Ectodermal cell (in vitro differentiated cells): ENCODE results near the gene P3H2.

Source experiments
- H3K27ac ChIP-seq: 2 replicates; pipeline ENCODE4 v1.7.0; 2013; ENCODE audit warnings: mild to moderate bottlenecking, low read depth, low read length; ENCODE audit not compliant: insufficient read depth, poor library complexity, severe bottlenecking
- H3K27me3 ChIP-seq: 2 replicates; pipeline ENCODE4 v1.7.0; 2013; ENCODE audit warnings: mild to moderate bottlenecking, low read length; ENCODE audit not compliant: insufficient read depth, control insufficient read depth, poor library complexity, severe bottlenecking
- H3K36me3 ChIP-seq: one replicate; pipeline ENCODE4 v1.7.0; 2013; ENCODE audit warnings: low read length; ENCODE audit not compliant: control insufficient read depth, insufficient read depth
- H3K4me1 ChIP-seq: one replicate; pipeline ENCODE4 v1.7.0; 2013; ENCODE audit warnings: low read length; ENCODE audit not compliant: control insufficient read depth, insufficient read depth
- H3K4me3 ChIP-seq: 2 replicates; pipeline ENCODE4 v1.7.0; 2013; ENCODE audit warnings: low read depth, low read length, control low read depth; ENCODE audit not compliant: insufficient read depth
- H3K9me3 ChIP-seq: 2 replicates; pipeline ENCODE4 v1.7.0; 2013; ENCODE audit warnings: mild to moderate bottlenecking, low read length, moderate library complexity; ENCODE audit not compliant: control insufficient read depth
- WGBS, 2 experiments: methylation state at CpG; one replicate each; pipeline ENCODE4 v1.1.7; 2013; ENCODE audit warnings: missing lambda C conversion rate in 2 of 2; 5-methylcytosine and 5-hydroxymethylcytosine counted together

Gene P3H2

DNA sequence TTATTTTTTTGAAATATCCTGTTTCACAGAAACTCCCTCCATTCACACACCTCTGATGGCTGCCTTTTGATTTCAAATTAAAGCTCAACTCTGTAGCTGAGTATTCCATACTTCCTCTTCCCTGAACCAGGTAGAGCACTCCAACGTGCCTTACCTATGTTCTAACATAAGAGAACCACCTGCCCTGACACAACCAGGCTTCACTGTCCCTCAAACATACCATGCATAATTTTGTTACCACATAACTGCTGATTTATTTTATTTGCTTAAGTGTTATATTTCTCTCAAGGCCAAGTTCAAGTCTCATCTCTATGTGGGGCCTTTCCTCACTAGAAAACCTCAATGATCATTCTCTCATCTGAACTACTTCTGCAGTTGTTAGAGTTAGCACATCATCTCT is 209.7 kb downstream of the P3H2 start:
- 78 to 91% methylated on average over 1 of the region's 1 CpG for WGBS, 2 experiments
- H3K27ac ChIP-seq, result no peak overlapping the region
- no peaks in the 10 kb centered on the region for H3K27me3 ChIP-seq
- no peaks in the 10 kb centered on the region for H3K9me3 ChIP-seq
- H3K4me3 ChIP-seq, result no peak overlapping the region
- no peaks in the 10 kb centered on the region for H3K4me1 ChIP-seq
- no peaks in the 10 kb centered on the region for H3K36me3 ChIP-seq

DNA sequence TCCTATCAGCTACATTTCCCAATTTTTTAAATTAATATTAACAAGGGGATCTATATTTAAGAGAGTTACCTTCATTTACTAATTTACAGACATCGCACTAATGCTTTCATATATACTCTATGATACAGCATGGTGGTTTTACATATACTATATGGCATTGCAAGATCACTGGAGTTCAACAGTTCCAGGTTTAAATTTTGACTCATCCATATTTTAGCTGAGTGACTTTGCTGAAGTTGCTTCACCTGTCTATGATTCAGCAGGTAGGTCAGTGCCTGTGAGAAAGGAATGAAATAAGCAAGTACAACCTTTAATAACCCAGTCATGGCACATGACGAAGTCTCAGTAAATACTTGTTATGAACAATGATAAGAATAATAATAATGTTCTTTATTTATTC is 211.1 kb downstream of the P3H2 start:
- H3K9me3 ChIP-seq, result no peaks in the 10 kb centered on the region
- H3K27me3 ChIP-seq, result no peaks in the 10 kb centered on the region
- 100% methylated on average over 1 of the region's 2 CpGs; no CpG with 5 or more reads in 1 of the 2 experiments for WGBS, 2 experiments
- H3K27ac ChIP-seq, result no peak overlapping the region
- H3K4me3 ChIP-seq, result no peak overlapping the region
- no peaks in the 10 kb centered on the region for H3K4me1 ChIP-seq
- H3K36me3 ChIP-seq, result no peaks in the 10 kb centered on the region

DNA sequence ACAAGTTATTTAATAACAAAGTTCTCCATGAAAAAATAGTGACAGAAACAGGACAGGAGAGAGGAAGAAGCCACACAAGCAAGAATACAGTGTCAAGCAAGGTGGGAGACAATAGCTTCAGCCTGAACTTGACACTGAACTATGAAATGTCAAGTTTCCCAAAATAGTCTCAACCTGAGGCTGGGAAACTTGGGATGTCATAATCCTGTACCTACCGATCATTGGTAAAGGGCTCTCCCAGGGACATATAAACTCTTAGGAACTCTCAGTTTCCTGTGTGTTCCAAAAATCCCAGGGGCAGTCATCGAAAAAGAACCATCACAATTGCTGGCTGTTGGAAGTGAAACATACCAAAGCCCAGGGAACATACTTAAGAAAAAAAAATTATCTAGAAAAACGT is 211.6 kb downstream of the P3H2 start:
- Histone ChIP-seq H3K27ac (no peak overlapping the region), H3K4me1 (no peaks in the 10 kb centered on the region), H3K9me3 (no peaks in the 10 kb centered on the region), H3K36me3 (no peaks in the 10 kb centered on the region), H3K4me3 (no peak overlapping the region), H3K27me3 (no peaks in the 10 kb centered on the region)
- 82 to 90% methylated on average over 3 of the region's 3 CpGs for WGBS, 2 experiments

DNA sequence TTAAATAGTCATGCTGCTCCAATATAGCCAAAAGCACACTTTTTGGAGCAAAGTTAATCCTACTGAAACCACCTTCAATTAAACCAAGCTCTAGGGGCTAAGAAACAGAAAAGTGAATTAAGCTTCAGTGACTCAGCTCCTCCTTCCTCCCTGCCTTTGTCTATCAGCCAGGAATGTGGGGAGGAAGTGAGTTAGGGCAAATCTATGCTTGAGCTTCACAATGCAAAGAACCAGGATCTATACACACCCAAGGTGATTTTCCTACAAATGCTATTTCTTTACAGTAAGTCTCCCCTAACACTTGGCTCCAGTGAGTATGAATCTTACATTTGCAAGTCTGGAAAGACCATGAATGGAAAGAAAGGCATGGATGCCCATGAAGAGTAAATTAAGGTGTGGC is 212.1 kb downstream of the P3H2 start:
- H3K36me3 ChIP-seq, result no peaks in the 10 kb centered on the region
- H3K4me1 ChIP-seq, result no peaks in the 10 kb centered on the region
- no peaks in the 10 kb centered on the region for H3K9me3 ChIP-seq
- H3K27me3 ChIP-seq, result no peaks in the 10 kb centered on the region
- no peak overlapping the region for H3K27ac ChIP-seq
- H3K4me3 ChIP-seq, result no peak overlapping the region

DNA sequence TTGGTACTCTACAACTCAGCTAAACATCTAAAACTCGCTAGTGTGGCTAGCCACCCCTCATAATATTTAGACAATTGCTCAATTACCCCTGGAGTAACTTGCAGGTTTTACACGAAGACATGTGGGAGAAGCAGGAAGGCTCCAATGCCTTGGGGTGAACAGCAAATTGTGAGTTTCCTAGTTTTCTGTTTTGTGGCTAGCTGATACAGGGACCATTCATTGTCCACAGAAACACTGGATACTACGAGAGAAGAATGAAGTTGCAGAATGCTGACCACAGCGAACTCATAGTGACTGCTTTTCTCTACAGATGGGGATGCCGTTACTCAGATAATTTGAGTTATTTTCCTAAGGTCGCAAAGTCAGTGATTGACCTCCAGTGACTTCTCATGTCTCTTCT is 212.9 kb downstream of the P3H2 start:
- WGBS, 2 experiments, result 88% methylated on average over 6 of the region's 6 CpGs
- H3K27me3 ChIP-seq, result no peaks in the 10 kb centered on the region
- no peak overlapping the region for H3K27ac ChIP-seq
- no peaks in the 10 kb centered on the region for H3K4me1 ChIP-seq
- no peaks in the 10 kb centered on the region for H3K36me3 ChIP-seq
- H3K4me3 ChIP-seq, result no peak overlapping the region
- H3K9me3 ChIP-seq, result no peaks in the 10 kb centered on the region
